A549 (cell line): ENCODE data around the gene PPP1R2C. TPM values are rescaled to one million over a fixed set of nuclear protein-coding genes. Genes with fewer than 3 reads are reported as not detected.

Experiments
- ATAC-seq, 2 experiments: fragments of 200-7000 bp in 1 of 2; fragments of >200 bp in 1 of 2; cut with Nextera tagmentation in 1 of 2; cut with Tn5 transposase in 1 of 2; 3 replicates each; pipeline versions ENCODE4 v1.8.0 to v1.9.1; 2018 to 2020; ENCODE audit warnings: mild to moderate bottlenecking in 1 of 2, moderate library complexity in 1 of 2
- CTCF ChIA-PET: fragments of 300-600 bp; sonication (Branson Sonifier 250); formaldehyde crosslinking; extraction: SDS; loops from one replicate; lab custom pipeline; 2021; ENCODE audit warnings: antibody characterized with exemption, inconsistent platforms; lab: Yijun Ruan, JAX
- POLR2A ChIA-PET: fragments of 350-600 bp; formaldehyde crosslinking; extraction: SDS; loops from one replicate; lab custom pipeline; 2021; ENCODE audit warnings: antibody characterized with exemption, inconsistent platforms; lab: Yijun Ruan, JAX
- DNase-seq, 2 experiments: peaks; one replicate each; pipeline versions ENCODE4 v3.0.0 to v3.0.0-alpha.2; 2011 to 2016; ENCODE audit warnings: low read depth in 1 of 2, low spot score in 1 of 2
- FAIRE-seq: peaks from 2 replicates; lab custom pipeline; 2011; peaks lifted over from hg19 to GRCh38; lab: Jason Lieb, UNC
- H3K27ac ChIP-seq, 2 experiments: fragments of >200 bp; sonication (Bioruptor Twin); formaldehyde crosslinking; 3 replicates each; pipeline ENCODE4 v1.5.1; 2016 to 2017
- H3K4me1 ChIP-seq: fragments of >200 bp; sonication (Bioruptor Twin); formaldehyde crosslinking; 3 replicates; pipeline ENCODE4 v1.6.1; 2016
- H3K4me2 ChIP-seq: fragments of >200 bp; sonication (Bioruptor Twin); formaldehyde crosslinking; 3 replicates; pipeline ENCODE4 v1.6.1; 2016
- H3K4me3 ChIP-seq: fragments of >200 bp; sonication (Bioruptor Twin); formaldehyde crosslinking; 3 replicates; pipeline ENCODE4 v1.5.1; 2016
- H3K9me3 ChIP-seq: fragments of >200 bp; sonication (Bioruptor Twin); formaldehyde crosslinking; 3 replicates; pipeline ENCODE4 v1.6.1; 2016
- BHLHE40 ChIP-seq: IDR thresholded peaks from 2 replicates; pipeline ENCODE4 v1.6.1; 2012; ENCODE audit warnings: low read depth, low read length, inconsistent platforms
- CBX2 ChIP-seq: fragments of 200-600 bp; sonication (generic); IDR thresholded peaks from 2 replicates; pipeline ENCODE4 v1.6.1; 2016; ENCODE audit warnings: low read depth, mild to moderate bottlenecking, borderline replicate concordance
- CEBPB ChIP-seq, 2 experiments: fragments of >200 bp in 1 of 2; sonication (Bioruptor Twin) in 1 of 2; formaldehyde crosslinking in 1 of 2; IDR thresholded peaks; 2 replicates each; pipeline ENCODE4 v1.6.1; 2012 to 2016
- CHD2 ChIP-seq: fragments of 150-350 bp; IDR thresholded peaks from 2 replicates; pipeline ENCODE4 v1.6.1; 2014; ENCODE audit warnings: low read length; ENCODE audit not compliant: partially characterized antibody
- CHD4 ChIP-seq: fragments of 200-600 bp; sonication (generic); IDR thresholded peaks from 2 replicates; pipeline ENCODE4 v1.6.1; 2016; ENCODE audit warnings: antibody characterized with exemption, mild to moderate bottlenecking, borderline replicate concordance
- CTCF ChIP-seq: fragments of >200 bp; sonication (Bioruptor Twin); formaldehyde crosslinking; IDR thresholded peaks from 3 replicates; pipeline ENCODE4 v1.5.1; 2016
- EHF ChIP-seq: fragments of 250-450 bp; sonication (Bioruptor Pico); IDR thresholded peaks from 2 replicates; pipeline ENCODE4 v1.5.0; 2020; ENCODE audit warnings: mild to moderate bottlenecking
- EHMT2 ChIP-seq: fragments of 200-600 bp; sonication (generic); IDR thresholded peaks from 2 replicates; pipeline ENCODE4 v1.6.1; 2016; ENCODE audit warnings: antibody characterized with exemption, low read depth, mild to moderate bottlenecking, moderate library complexity
- ESRRA ChIP-seq: fragments of 150-350 bp; IDR thresholded peaks from 2 replicates; pipeline ENCODE4 v1.6.1; 2014; ENCODE audit warnings: mild to moderate bottlenecking, low read length, borderline replicate concordance
- FOSB ChIP-seq: fragments of 250-450 bp; sonication (Bioruptor Pico); IDR thresholded peaks from 2 replicates; pipeline ENCODE4 v1.5.0; 2020; ENCODE audit warnings: mild to moderate bottlenecking, moderate library complexity
- FOSL2 ChIP-seq, 2 experiments: fragments of 450-650 bp in 1 of 2; fragments of >200 bp in 1 of 2; sonication (Bioruptor Twin) in 1 of 2; formaldehyde crosslinking; IDR thresholded peaks; 2 replicates each; pipeline versions ENCODE4 v1.5.0 to v1.6.1; 2016 to 2020; ENCODE audit warnings: mild to moderate bottlenecking in 1 of 2, moderate library complexity in 1 of 2
- FOXS1 ChIP-seq: fragments of 250-450 bp; sonication (Bioruptor Pico); IDR thresholded peaks from 2 replicates; pipeline ENCODE4 v1.5.0; 2020; ENCODE audit warnings: mild to moderate bottlenecking, moderate library complexity
- GATA3 ChIP-seq: IDR thresholded peaks from 2 replicates; pipeline ENCODE4 v1.6.1; 2012; ENCODE audit warnings: borderline replicate concordance
- HDAC2 ChIP-seq: fragments of 200-600 bp; sonication (generic); IDR thresholded peaks from 2 replicates; pipeline ENCODE4 v1.6.1; 2016
- HOXA7 ChIP-seq: fragments of 250-450 bp; sonication (Bioruptor Pico); IDR thresholded peaks from 2 replicates; pipeline ENCODE4 v1.5.0; 2020; ENCODE audit warnings: mild to moderate bottlenecking, moderate library complexity
- HOXB13 ChIP-seq: fragments of 250-450 bp; sonication (Bioruptor Pico); IDR thresholded peaks from 2 replicates; pipeline ENCODE4 v1.5.0; 2020; ENCODE audit warnings: low read depth, mild to moderate bottlenecking, moderate library complexity
- JUN ChIP-seq, 2 experiments: fragments of >200 bp; sonication (Bioruptor Twin); formaldehyde crosslinking; IDR thresholded peaks; 2 replicates in 1 of 2; 3 replicates in 1 of 2; pipeline ENCODE4 v1.6.1; 2016 to 2017
- MAFK ChIP-seq: fragments of 450-650 bp; IDR thresholded peaks from 2 replicates; pipeline ENCODE4 v1.6.1; 2014; ENCODE audit not compliant: partially characterized antibody
- MAX ChIP-seq: IDR thresholded peaks from 2 replicates; pipeline ENCODE4 v1.6.1; 2012
- MYC ChIP-seq: IDR thresholded peaks from 2 replicates; pipeline ENCODE4 v1.6.1; 2012; ENCODE audit warnings: mild to moderate bottlenecking, inconsistent platforms, low read length, improper control_type of control experiment, borderline replicate concordance
- NFE2L2 ChIP-seq: fragments of 150-350 bp; conservative IDR thresholded peaks from 2 replicates; pipeline ENCODE4 v1.6.1; 2014; ENCODE audit warnings: low read length
- POLR2A ChIP-seq: IDR thresholded peaks from 2 replicates; pipeline ENCODE4 v1.6.1; 2012; ENCODE audit warnings: mild to moderate bottlenecking, low read length
- POLR2AphosphoS2 ChIP-seq: conservative IDR thresholded peaks from 2 replicates; pipeline ENCODE4 v1.6.1; 2012; ENCODE audit warnings: low read length, improper control_type of control experiment, inconsistent platforms
- RAD21 ChIP-seq, 2 experiments: fragments of >200 bp in 1 of 2; sonication (Bioruptor Twin) in 1 of 2; formaldehyde crosslinking in 1 of 2; IDR thresholded peaks in 1 of 2; conservative IDR thresholded peaks in 1 of 2; 2 replicates in 1 of 2; 3 replicates in 1 of 2; pipeline ENCODE4 v1.6.1; 2012 to 2018; ENCODE audit warnings: inconsistent platforms in 1 of 2
- RCOR1 ChIP-seq: fragments of 150-350 bp; IDR thresholded peaks from 2 replicates; pipeline ENCODE4 v1.6.1; 2014; ENCODE audit warnings: antibody characterized with exemption, low read length, low read depth
- SMC3 ChIP-seq: fragments of >200 bp; sonication (Bioruptor Twin); formaldehyde crosslinking; IDR thresholded peaks from 3 replicates; pipeline ENCODE4 v1.6.1; 2018; ENCODE audit warnings: inconsistent platforms
- TFCP2L1 ChIP-seq: fragments of 250-450 bp; sonication (Bioruptor Pico); IDR thresholded peaks from 2 replicates; pipeline ENCODE4 v1.5.0; 2021; ENCODE audit warnings: mild to moderate bottlenecking
- ZC3H11A ChIP-seq: fragments of 450-650 bp; IDR thresholded peaks from 2 replicates; pipeline ENCODE4 v1.6.1; 2014; ENCODE audit warnings: antibody characterized with exemption, mild to moderate bottlenecking
- ZFP36 ChIP-seq: fragments of 450-650 bp; IDR thresholded peaks from 2 replicates; pipeline ENCODE4 v1.6.1; 2014; ENCODE audit warnings: borderline replicate concordance; ENCODE audit not compliant: partially characterized antibody
- ZSCAN20 ChIP-seq: fragments of 250-450 bp; sonication (Bioruptor Pico); IDR thresholded peaks from 2 replicates; pipeline ENCODE4 v1.8.0; 2022; ENCODE audit warnings: mild to moderate bottlenecking, moderate library complexity
- WGBS: methylation state at CpG from one replicate; pipeline ENCODE4 v1.1.6; 2017; ENCODE audit errors: missing lambda C conversion rate; 5-methylcytosine and 5-hydroxymethylcytosine counted together
- polyA plus RNA-seq, 4 experiments: library from polyadenylated mRNA; depleted of rRNA in 3 of 4; stranded (reverse); fragments of >200 nt; fragmentation: RNase III in 1 of 4; extraction: RNeasy Plus Mini Kit Qiagen cat#74134 plus additional on column Dnase treatment in 1 of 4; gene quantifications; 2 replicates in 3 of 4; 3 replicates in 1 of 4; pipeline ENCODE4 v1.2.3, GENCODE V29; 2011 to 2017
- TF ChIP-seq, protein P1 (sequence below): IDR thresholded peaks from 2 replicates; pipeline ENCODE4 v1.6.1; 2012; ENCODE audit warnings: low read depth, borderline replicate concordance

Gene PPP1R2C
- polyA plus RNA-seq, 2 of the 4 experiments (the other 2 are of a cell fraction) = not detected

DNA sequence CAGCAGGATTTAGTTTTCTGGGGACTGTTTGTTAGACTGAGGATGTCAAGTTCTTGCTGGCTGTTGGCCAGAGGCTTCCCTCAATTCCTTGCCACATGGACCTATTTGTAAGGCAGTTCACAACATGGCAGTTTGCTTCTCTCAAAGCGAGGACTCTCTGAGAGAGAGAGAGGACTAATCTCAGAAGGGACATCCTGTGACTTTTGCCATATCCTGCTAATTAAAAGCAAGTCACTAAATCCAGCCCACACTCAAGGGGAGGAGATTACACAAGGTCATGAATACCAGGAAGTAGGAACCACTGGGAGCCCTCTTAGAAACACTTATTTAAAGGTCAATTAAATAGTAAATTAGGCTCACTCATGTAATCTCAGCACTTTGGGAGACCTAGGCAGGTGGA, 38.2 kb downstream of the PPP1R2C start:
- no peak for FAIRE-seq
- H3K4me3 ChIP-seq = no peak overlapping the region
- H3K9me3 ChIP-seq = no peaks in the 10 kb centered on the region
- ChIA-PET CTCF (no interaction called here), POLR2A (no interaction called here)
- no peak for ATAC-seq
- no peak overlapping the region for H3K27ac ChIP-seq
- DNase-seq = no peak
- H3K4me1 ChIP-seq = no peaks in the 10 kb centered on the region
- 30% methylated on average over 1 of the region's 1 CpG for WGBS
- TF ChIP-seq FOSL2 (IDR thresholded peaks at IDR 0.05) = no peak
- TF ChIP-seq FOSL2 (CRISPR knock-in tag; IDR thresholded peaks at IDR 0.05) = no peak
- TF ChIP-seq, protein P1, sequence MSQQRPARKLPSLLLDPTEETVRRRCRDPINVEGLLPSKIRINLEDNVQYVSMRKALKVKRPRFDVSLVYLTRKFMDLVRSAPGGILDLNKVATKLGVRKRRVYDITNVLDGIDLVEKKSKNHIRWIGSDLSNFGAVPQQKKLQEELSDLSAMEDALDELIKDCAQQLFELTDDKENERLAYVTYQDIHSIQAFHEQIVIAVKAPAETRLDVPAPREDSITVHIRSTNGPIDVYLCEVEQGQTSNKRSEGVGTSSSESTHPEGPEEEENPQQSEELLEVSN = no peak
- no peak for TF ChIP-seq CBX2
- TF ChIP-seq ZC3H11A = no peak
- no peak for TF ChIP-seq ZFP36
- TF ChIP-seq MYC = no peak
- no peak for TF ChIP-seq HOXA7 (CRISPR knock-in tag)
- no peak for TF ChIP-seq CEBPB (IDR thresholded peaks at IDR 0.05)
- TF ChIP-seq EHF (CRISPR knock-in tag) = no peak
- TF ChIP-seq HOXB13 (CRISPR knock-in tag) = no peak
- TF ChIP-seq SMC3 = no peak
- no peak overlapping the region for H3K4me2 ChIP-seq

GRCh38 chrX:42739258-42739657, 38.7 kb downstream of the PPP1R2C start:
- no peaks in the 10 kb centered on the region for H3K9me3 ChIP-seq
- ChIA-PET CTCF (no interaction called here), POLR2A (no interaction called here)
- TF ChIP-seq CEBPB (IDR thresholded peaks at IDR 0.05) (no peak), HDAC2 (no peak), MAFK (no peak), CHD2 (no peak), BHLHE40 (no peak), MAX (no peak), JUN (IDR thresholded peaks at IDR 0.05) (no peak), POLR2A (no peak), CHD4 (no peak), CBX2 (no peak), FOSL2 (IDR thresholded peaks at IDR 0.05) (no peak), FOSL2 (CRISPR knock-in tag; IDR thresholded peaks at IDR 0.05) (no peak)
- no peaks in the 10 kb centered on the region for H3K4me1 ChIP-seq
- FAIRE-seq (no peak), DNase-seq (no peak), ATAC-seq (no peak)
- 8% methylated on average over 4 of the region's 4 CpGs for WGBS
- H3K4me3 ChIP-seq = no peak overlapping the region
- H3K4me2 ChIP-seq = no peak overlapping the region
- no peak overlapping the region for H3K27ac ChIP-seq

DNA sequence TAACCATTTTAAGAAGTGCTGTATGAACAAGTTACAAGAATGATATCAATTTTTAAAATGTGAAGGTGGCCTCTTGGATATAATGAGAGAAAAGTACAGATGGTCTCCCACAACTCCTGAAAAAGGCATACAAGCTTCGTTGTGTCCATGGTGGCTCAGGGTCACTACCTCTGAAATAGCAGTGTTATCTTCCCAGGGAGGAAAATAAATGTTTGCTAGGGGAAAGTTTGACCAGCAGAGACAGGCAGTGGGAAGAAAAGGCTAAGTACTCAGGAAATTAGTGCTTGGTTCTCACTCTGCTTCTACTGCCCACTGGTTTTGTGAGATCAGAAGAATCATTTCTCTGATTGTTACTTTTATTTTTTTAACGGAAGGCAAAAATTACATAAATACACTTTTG, 39.4 kb downstream of the PPP1R2C start:
- TF ChIP-seq POLR2AphosphoS2 = no peak
- no peak for TF ChIP-seq ZSCAN20 (CRISPR knock-in tag)
- FAIRE-seq = no peak
- CTCF ChIA-PET = no interaction called here

DNA sequence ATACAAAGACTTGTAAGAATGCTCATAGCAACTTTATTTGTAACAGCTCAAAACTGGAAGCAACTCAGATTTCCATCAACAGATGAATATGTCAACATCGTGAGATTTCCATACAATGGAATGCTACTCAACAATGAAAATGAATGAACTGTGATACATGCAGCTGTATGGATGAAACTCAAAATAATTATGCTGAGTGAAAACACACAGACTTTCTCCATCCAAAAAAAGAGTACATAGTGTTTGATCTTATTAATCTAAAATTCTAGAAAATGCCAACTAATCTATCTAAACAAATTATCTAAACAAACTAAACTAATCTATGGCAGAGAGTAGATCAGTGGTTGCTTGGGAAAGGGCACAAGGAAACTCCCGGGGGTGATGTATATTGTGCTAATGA, 42.7 kb downstream of the PPP1R2C start:
- 16% methylated on average over 2 of the region's 2 CpGs for WGBS
- DNase-seq (no peak), FAIRE-seq (peak; percentile 91), ATAC-seq (no peak)
- no peaks in the 10 kb centered on the region for H3K9me3 ChIP-seq
- ChIA-PET POLR2A (no interaction called here), CTCF (no interaction called here)
- no peak overlapping the region for H3K4me3 ChIP-seq
- no peak overlapping the region for H3K4me2 ChIP-seq
- TF ChIP-seq EHF (CRISPR knock-in tag) (no peak), CTCF (no peak), CBX2 (no peak), EHMT2 (no peak), RCOR1 (no peak), MYC (no peak), GATA3 (no peak), NFE2L2 (no peak), FOXS1 (no peak), FOSB (no peak), TFCP2L1 (CRISPR knock-in tag) (no peak), FOSL2 (IDR thresholded peaks at IDR 0.05) (no peak), FOSL2 (CRISPR knock-in tag; IDR thresholded peaks at IDR 0.05) (no peak), ESRRA (no peak), RAD21 (conservative IDR thresholded peaks at IDR 0.05 in 1 of 2, IDR thresholded peaks at IDR 0.05 in 1 of 2) (no peak)
- H3K27ac ChIP-seq = no peak overlapping the region
- no peaks in the 10 kb centered on the region for H3K4me1 ChIP-seq

More for the DNA sequence above, 39.4 kb downstream of the PPP1R2C start:
- no peak overlapping the region for H3K4me3 ChIP-seq
- H3K27ac ChIP-seq = no peak overlapping the region
- POLR2A ChIA-PET = no interaction called here
- H3K4me1 ChIP-seq = no peaks in the 10 kb centered on the region
- no peaks in the 10 kb centered on the region for H3K9me3 ChIP-seq
- DNase-seq = no peak
- WGBS = 48% methylated on average over 2 of the region's 2 CpGs
- ATAC-seq = no peak
- H3K4me2 ChIP-seq = no peak overlapping the region
